IMR-90 (cell line): Measurements from ENCODE around the gene CCL4. TPM values are rescaled to one million over a fixed set of nuclear protein-coding genes. Genes with fewer than 3 reads are reported as not detected.

Experiments used
- ATAC-seq: fragments of 200-7000 bp; cut with Tn5 transposase; 2 replicates; pipeline ENCODE4 v1.9.1; 2020; ENCODE audit warnings: low read depth, mild to moderate bottlenecking, moderate library complexity
- BruUV-seq: library from RNA; stranded (reverse); fragments of 400-500 nt; replicated peaks from 2 replicates; lab custom pipeline; 2021; lab: Mats Ljungman, UMichigan
- CTCF ChIA-PET: fragments of 300-600 bp; formaldehyde crosslinking; extraction: SDS; loops from one replicate; lab custom pipeline; 2021; ENCODE audit warnings: antibody characterized with exemption; lab: Yijun Ruan, JAX
- POLR2A ChIA-PET: fragments of 300-600 bp; sonication (Branson Sonifier 250); formaldehyde crosslinking; loops from one replicate; lab custom pipeline; 2022; ENCODE audit warnings: antibody characterized with exemption; ENCODE audit not compliant: unreplicated experiment; lab: Charles Lee
- DNase-seq: peaks from one replicate; pipeline ENCODE4 v3.0.0; 2013
- H2AFZ ChIP-seq: replicated peaks from 2 replicates; pipeline ENCODE3; 2013; ENCODE audit warnings: low read length, mild to moderate bottlenecking; ENCODE audit not compliant: poor library complexity
- H2AK5ac ChIP-seq: 2 replicates; pipeline ENCODE4 v1.6.1; 2013; ENCODE audit warnings: low read depth, low read length, inconsistent platforms
- H2AK9ac ChIP-seq: replicated peaks from 2 replicates; pipeline ENCODE3; 2013; ENCODE audit warnings: mild to moderate bottlenecking, low read depth, low read length, moderate library complexity; ENCODE audit not compliant: poor library complexity
- H2BK120ac ChIP-seq: 2 replicates; pipeline ENCODE4 v1.6.1; 2013; ENCODE audit warnings: low read depth, low read length, inconsistent platforms
- H2BK15ac ChIP-seq: 3 replicates; pipeline ENCODE4 v1.6.1; 2013; ENCODE audit warnings: low read depth, low read length, inconsistent platforms
- H2BK20ac ChIP-seq: 2 replicates; pipeline ENCODE4 v1.6.1; 2013; ENCODE audit warnings: low read depth, mild to moderate bottlenecking, inconsistent platforms, low read length, moderate library complexity
- H2BK5ac ChIP-seq: 2 replicates; pipeline ENCODE4 v1.6.1; 2013; ENCODE audit warnings: mild to moderate bottlenecking, low read depth, low read length, inconsistent platforms; ENCODE audit not compliant: poor library complexity, severe bottlenecking
- H3K14ac ChIP-seq: replicated peaks from 2 replicates; pipeline ENCODE4 v1.6.1; 2013; ENCODE audit warnings: low read depth, low read length, inconsistent platforms
- H3K18ac ChIP-seq: 2 replicates; pipeline ENCODE4 v1.6.1; 2013; ENCODE audit warnings: low read depth, low read length, control low read depth
- H3K23ac ChIP-seq: 2 replicates; pipeline ENCODE4 v1.6.1; 2013; ENCODE audit warnings: low read depth, low read length, inconsistent platforms
- H3K27ac ChIP-seq: 2 replicates; pipeline ENCODE4 v1.5.1; 2013; ENCODE audit warnings: mild to moderate bottlenecking, control low read depth, low read length; ENCODE audit not compliant: insufficient read depth
- H3K27me3 ChIP-seq: 2 replicates; pipeline ENCODE4 v1.6.1; 2013; ENCODE audit warnings: low read length; ENCODE audit not compliant: control insufficient read depth, insufficient read depth
- H3K36me3 ChIP-seq: 2 replicates; pipeline ENCODE4 v1.6.1; 2013; ENCODE audit warnings: low read length, mixed read lengths; ENCODE audit not compliant: control insufficient read depth, insufficient read depth
- H3K4ac ChIP-seq: 2 replicates; pipeline ENCODE4 v1.6.1; 2013; ENCODE audit warnings: low read depth, low read length, inconsistent platforms
- H3K4me1 ChIP-seq: 2 replicates; pipeline ENCODE4 v1.6.1; 2013; ENCODE audit warnings: low read length, mixed read lengths; ENCODE audit not compliant: control insufficient read depth, insufficient read depth
- H3K4me2 ChIP-seq: 2 replicates; pipeline ENCODE4 v1.6.1; 2013; ENCODE audit warnings: low read depth, mild to moderate bottlenecking, control low read depth, low read length, moderate library complexity
- H3K4me3 ChIP-seq: 2 replicates; pipeline ENCODE4 v1.5.1; 2013; ENCODE audit warnings: low read depth, mild to moderate bottlenecking, control low read depth, low read length, moderate library complexity; ENCODE audit not compliant: insufficient read depth
- H3K56ac ChIP-seq: 2 replicates; pipeline ENCODE4 v1.6.1; 2013; ENCODE audit warnings: low read length, inconsistent platforms; ENCODE audit not compliant: insufficient read depth; ENCODE audit errors: extremely low read depth
- H3K79me1 ChIP-seq, 2 experiments: 2 replicates each; pipeline ENCODE4 v1.6.1; 2013; ENCODE audit warnings: low read length in 2 of 2, inconsistent platforms in 1 of 2, low read depth in 1 of 2
- H3K9ac ChIP-seq: 2 replicates; pipeline ENCODE4 v1.6.1; 2013; ENCODE audit warnings: low read depth, low read length, control low read depth
- H3K9me1 ChIP-seq: 2 replicates; pipeline ENCODE4 v1.6.1; 2013; ENCODE audit warnings: low read length, inconsistent platforms; ENCODE audit not compliant: insufficient read depth
- H3K9me3 ChIP-seq: 2 replicates; pipeline ENCODE4 v1.6.1; 2013; ENCODE audit warnings: low read length; ENCODE audit not compliant: control insufficient read depth, insufficient read depth
- H4K20me1 ChIP-seq: 2 replicates; pipeline ENCODE4 v1.6.1; 2013; ENCODE audit warnings: low read length, inconsistent platforms; ENCODE audit not compliant: insufficient read depth
- H4K5ac ChIP-seq: 2 replicates; pipeline ENCODE4 v1.6.1; 2013; ENCODE audit warnings: mild to moderate bottlenecking, low read depth, low read length, control low read depth
- H4K8ac ChIP-seq, 2 experiments: 2 replicates each; pipeline ENCODE4 v1.6.1; 2013; ENCODE audit warnings: low read depth in 2 of 2, low read length in 2 of 2, control low read depth in 1 of 2, inconsistent platforms in 1 of 2
- H4K91ac ChIP-seq: 2 replicates; pipeline ENCODE4 v1.6.1; 2013; ENCODE audit warnings: low read depth, low read length, inconsistent platforms; ENCODE audit not compliant: insufficient read depth
- BHLHE40 ChIP-seq: fragments of 150-350 bp; IDR thresholded peaks from 2 replicates; pipeline ENCODE4 v1.6.1; 2016; ENCODE audit warnings: mild to moderate bottlenecking, low read depth, low read length
- ELK1 ChIP-seq: fragments of 150-350 bp; IDR thresholded peaks from 2 replicates; pipeline ENCODE4 v1.6.1; 2016; ENCODE audit warnings: low read depth, mild to moderate bottlenecking, low read length, moderate library complexity, borderline replicate concordance
- MAFK ChIP-seq: IDR thresholded peaks from 2 replicates; pipeline ENCODE4 v1.6.1; 2012; ENCODE audit warnings: low read depth, low read length, improper control_type of control experiment
- MAZ ChIP-seq: IDR thresholded peaks from 2 replicates; pipeline ENCODE4 v1.6.1; 2012; ENCODE audit warnings: low read depth, mild to moderate bottlenecking, low read length, improper control_type of control experiment, moderate library complexity, borderline replicate concordance
- POLR2A ChIP-seq: IDR thresholded peaks from 2 replicates; pipeline ENCODE4 v1.6.1; 2012; ENCODE audit warnings: mild to moderate bottlenecking, low read depth, low read length
- RCOR1 ChIP-seq: IDR thresholded peaks from 2 replicates; pipeline ENCODE4 v1.6.1; 2012; ENCODE audit warnings: mild to moderate bottlenecking, low read length, improper control_type of control experiment; ENCODE audit not compliant: insufficient replicate concordance
- RFX5 ChIP-seq: IDR thresholded peaks from 2 replicates; pipeline ENCODE4 v1.8.0; 2012; ENCODE audit warnings: low read depth, mild to moderate bottlenecking, low read length, moderate library complexity
- SMC3 ChIP-seq: fragments of 150-350 bp; IDR thresholded peaks from 2 replicates; pipeline ENCODE4 v1.6.1; 2016; ENCODE audit warnings: low read depth, mild to moderate bottlenecking, antibody characterized with exemption, low read length, moderate library complexity
- USF2 ChIP-seq: fragments of 150-350 bp; IDR thresholded peaks from 2 replicates; pipeline ENCODE4 v1.6.1; 2017; ENCODE audit warnings: mild to moderate bottlenecking, antibody characterized with exemption, low read length, low read depth
- WGBS, 2 experiments: methylation state at CpG; one replicate each; pipeline versions ENCODE4 v1.1.5 to v1.1.7; 2013; ENCODE audit warnings: missing lambda C conversion rate in 2 of 2; ENCODE audit not compliant: insufficient read length in 1 of 2; ENCODE audit errors: extremely low coverage in 2 of 2; 5-methylcytosine and 5-hydroxymethylcytosine counted together
- dilution Hi-C: fragments of 300-500 bp; cut with HindIII; formaldehyde crosslinking; loops from one replicate; pipeline ENCODE4 v1.14.3; 2018; ENCODE audit warnings: low sequenced_read_pairs; ENCODE audit not compliant: unreplicated experiment
- in situ Hi-C: fragments of 300-500 bp; cut with MboI; formaldehyde crosslinking; loops from 3 replicates; pipeline ENCODE4 v1.14.3; 2019; ENCODE audit warnings: low sequenced_read_pairs, inconsistent platforms, mixed read lengths
- intact Hi-C: fragments of 100-400 bp; cut with micrococcal nuclease; formaldehyde crosslinking; loops from 2 replicates; pipeline ENCODE4 v1.10.0; 2022
- polyA plus RNA-seq, 3 experiments: library from polyadenylated mRNA; depleted of rRNA; stranded (reverse); fragments of >200 nt; gene quantifications; 2 replicates each; pipeline ENCODE4 v1.2.3, GENCODE V29; 2012; ENCODE audit warnings: low replicate concordance in 1 of 3
- total RNA-seq: library from RNA; depleted of rRNA; stranded (reverse); fragments of >200 nt; gene quantifications from 2 replicates; pipeline ENCODE4 v1.2.3, GENCODE V29; 2012

Gene CCL4
- total and polyA plus RNA-seq, 2 of the 4 experiments (the other 2 are of a cell fraction), result not detected

GRCh38 chr17:36089339-36089865, 14.2 kb upstream of the CCL4 start:
- Histone ChIP-seq H2AK5ac (no peak overlapping the region), H3K23ac (no peak overlapping the region), H3K4me1 (no peaks in the 10 kb centered on the region), H4K8ac (no peak overlapping the region), H3K56ac (no peak overlapping the region), H4K91ac (no peak overlapping the region), H2AFZ (no peak overlapping the region), H3K79me1 (no peaks in the 10 kb centered on the region), H3K36me3 (no peaks in the 10 kb centered on the region), H3K4ac (no peak overlapping the region), H2BK5ac (no peak overlapping the region), H3K27ac (no peak overlapping the region), H2AK9ac (no peak overlapping the region), H3K9me1 (no peaks in the 10 kb centered on the region), H3K27me3 (no peaks in the 10 kb centered on the region; the same call in 1 of the 2 replicates), H3K9ac (no peak overlapping the region), H3K4me3 (no peak overlapping the region), H3K9me3 (no peaks in the 10 kb centered on the region), H4K5ac (no peak overlapping the region), H2BK20ac (no peak overlapping the region), H2BK120ac (no peak overlapping the region), H2BK15ac (no peak overlapping the region), H4K20me1 (no peaks in the 10 kb centered on the region), H3K14ac (no peak overlapping the region), H3K18ac (no peak overlapping the region), H3K4me2 (no peak overlapping the region)
- intact Hi-C loops, result no loop called here
- DNase-seq (no peak), ATAC-seq (no peak)
- CTCF ChIA-PET, result no interaction called here
- in situ Hi-C loops, result no loop called here
- POLR2A ChIA-PET, result no interaction called here
- no TSS peak for BruUV-seq
- TF ChIP-seq USF2 (no peak), MAZ (no peak), BHLHE40 (no peak), RCOR1 (no peak), ELK1 (no peak), RFX5 (no peak), SMC3 (no peak), POLR2A (no peak), MAFK (no peak)
- dilution Hi-C loops, result no loop called here
- WGBS, 2 experiments, result no CpG with 5 or more reads among the region's 4 CpGs
